Measurements from ENCODE around the gene WWOX. TPM values are rescaled to one million over a fixed set of nuclear protein-coding genes. Genes with fewer than 3 reads are reported as not detected.

WWOX gene
- total and polyA plus RNA-seq, 2 of the 8 experiments (the other 6 are each of a cell fraction or from before 2014, with no cell fraction given), result 5.4 to 16.7 TPM

DNA sequence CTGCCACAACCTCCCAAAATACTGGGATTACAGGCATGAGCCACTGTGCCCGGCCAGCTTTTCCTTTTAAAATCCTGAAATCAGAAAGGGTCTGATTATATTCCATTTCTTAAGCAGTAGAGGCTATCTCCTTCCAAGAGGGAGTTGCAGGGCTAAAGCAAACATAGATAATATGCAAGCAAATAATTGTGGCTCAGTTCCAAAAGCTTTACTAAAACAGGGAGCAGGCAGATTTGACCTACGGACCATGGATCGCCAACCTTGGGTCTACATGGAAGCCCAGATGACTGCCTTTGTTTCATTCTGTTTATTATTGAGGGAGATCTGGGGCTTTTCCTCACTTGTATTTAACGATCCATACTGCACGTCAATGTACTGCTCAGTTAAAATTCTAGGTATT lies 38.6 kb upstream of the WWOX start (continued):
- TF ChIP-seq CHD1 (IDR thresholded peaks at IDR 0.05; ENCODE audit: low read depth, low read length) (no peak), JUN (IDR thresholded peaks at IDR 0.05; ENCODE audit: low read depth, low read length) (no peak)

All from H1 (cell line).